ENCODE measurements around the gene SIM2. TPM values are rescaled to one million over a fixed set of nuclear protein-coding genes. Genes with fewer than 3 reads are reported as not detected.

SIM2 gene
- total RNA-seq, 1 experiment from 2014 or later, result 23.9 TPM

DNA sequence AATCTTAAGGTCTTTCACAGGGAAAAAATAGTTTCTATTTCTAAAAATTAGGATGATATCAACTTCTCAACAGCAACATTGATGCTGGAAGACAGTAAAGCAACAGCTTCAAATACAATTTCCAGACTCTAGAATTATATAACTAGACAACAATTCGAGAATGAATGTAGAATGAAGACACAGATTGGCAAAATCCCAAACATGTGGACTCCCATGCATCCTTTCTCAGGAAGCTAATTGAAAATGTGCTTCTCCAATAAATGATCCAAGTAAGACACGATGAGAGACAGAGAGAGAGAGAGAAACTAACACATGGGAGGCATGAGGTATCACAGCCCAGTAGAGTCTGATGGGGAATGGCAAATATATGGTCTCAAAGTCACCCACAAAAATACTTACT is 21.5 kb upstream of the SIM2 start:
- Histone ChIP-seq H3K9me2 (ENCODE audit: insufficient read depth) (no peaks in the 10 kb centered on the region), H2AFZ (ENCODE audit: low read depth, low read length, poor library complexity, severe bottlenecking) (no peak overlapping the region), H3K4me3 (replicated peaks in 1 of 2; ENCODE audit: low read depth in 1 of 2, low read length in 2 of 2) (no peak overlapping the region), H3K27ac (ENCODE audit: low read depth, low read length) (no peak overlapping the region), H3K27me3 (ENCODE audit: insufficient read depth, low read length) (no peaks in the 10 kb centered on the region), H3K4me1 (ENCODE audit: control insufficient read depth in 1 of 2, insufficient read depth in 2 of 2, low read length in 2 of 2) (peaks cover 0 to under 1% of the 10 kb centered on the region in 2 experiments; a peak in 1 of 4 replicates), H3K4me2 (ENCODE audit: low read length) (no peak overlapping the region), H3K36me3 (ENCODE audit: control insufficient read depth in 1 of 2, insufficient read depth in 2 of 2, low read length in 2 of 2) (no peaks in the 10 kb centered on the region), H3K9me3 (ENCODE audit: control insufficient read depth in 1 of 2, insufficient read depth in 1 of 2, low read depth in 1 of 2, low read length in 2 of 2) (peaks cover 0 to 9% of the 10 kb centered on the region in 2 experiments; a peak in 2 of 4 replicates), H3K9ac (ENCODE audit: low read length) (no peak overlapping the region), H3K79me2 (ENCODE audit: insufficient read depth, low read length) (no peaks in the 10 kb centered on the region), H4K20me1 (ENCODE audit: insufficient read depth) (no peaks in the 10 kb centered on the region)
- ChIA-PET POLR2A (interaction anchor here (1.1 kb wide), 1 partner anchor 16 kb away, joined by 4 read pairs; no protein-coding TSS in a partner anchor), RAD21 (ENCODE audit: low non-redundant PET in 1 of 2, low total read pairs in 2 of 2, uncharacterized antibody in 2 of 2, unreplicated experiment in 2 of 2) (no interaction called here), CTCF (no interaction called here)
- no peak for DNase-seq (ENCODE audit: low read depth, low spot score)
- intact Hi-C loops (cut with micrococcal nuclease), result no loop called here
- no peak for ATAC-seq
- no peak for TF ChIP-seq CEBPB (IDR thresholded peaks at IDR 0.05; ENCODE audit: low read depth)
- no TSS peak for BruUV-seq (replicated peaks)

DNA sequence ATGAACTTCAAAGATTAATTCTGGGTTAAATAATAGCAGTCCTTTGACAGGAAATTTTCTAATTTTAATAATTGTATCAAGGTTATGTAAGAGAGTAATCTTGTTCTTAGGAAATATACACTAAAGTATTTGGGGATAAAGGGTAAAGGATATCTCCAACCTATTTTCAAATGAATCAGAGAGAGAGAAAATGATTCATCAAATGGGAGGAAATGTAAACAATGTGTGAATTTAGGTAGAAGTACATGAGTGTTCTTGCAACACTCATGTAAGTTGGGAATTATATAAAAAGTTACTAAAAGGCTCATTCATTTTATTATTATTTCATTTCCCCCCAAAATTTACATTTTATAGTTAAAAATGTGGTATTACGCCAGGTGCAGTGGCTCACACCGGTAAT is 20.4 kb upstream of the SIM2 start:
- ATAC-seq (no peak), DNase-seq (ENCODE audit: low read depth, low spot score) (no peak)
- no peak overlapping the region for H3K27ac ChIP-seq (ENCODE audit: low read depth, low read length)
- peaks cover 0 to 9% of the 10 kb centered on the region in 2 experiments; a peak in 2 of 4 replicates for H3K9me3 ChIP-seq (ENCODE audit: control insufficient read depth in 1 of 2, insufficient read depth in 1 of 2, low read depth in 1 of 2, low read length in 2 of 2)
- intact Hi-C loops (cut with micrococcal nuclease), result no loop called here
- ChIA-PET POLR2A (no interaction called here), RAD21 (ENCODE audit: low non-redundant PET in 1 of 2, low total read pairs in 2 of 2, uncharacterized antibody in 2 of 2, unreplicated experiment in 2 of 2) (no interaction called here), CTCF (no interaction called here)
- no peak overlapping the region for H2AFZ ChIP-seq (ENCODE audit: low read depth, low read length, poor library complexity, severe bottlenecking)
- no peaks in the 10 kb centered on the region for H3K36me3 ChIP-seq (ENCODE audit: control insufficient read depth in 1 of 2, insufficient read depth in 2 of 2, low read length in 2 of 2)
- BruUV-seq (replicated peaks), result no TSS peak
- H3K4me3 ChIP-seq (replicated peaks in 1 of 2; ENCODE audit: low read depth in 1 of 2, low read length in 2 of 2), result no peak overlapping the region
- H3K27me3 ChIP-seq (ENCODE audit: insufficient read depth, low read length), result no peaks in the 10 kb centered on the region
- H3K9ac ChIP-seq (ENCODE audit: low read length), result no peak overlapping the region
- H3K4me2 ChIP-seq (ENCODE audit: low read length), result no peak overlapping the region
- no peaks in the 10 kb centered on the region for H4K20me1 ChIP-seq (ENCODE audit: insufficient read depth)
- H3K9me2 ChIP-seq (ENCODE audit: insufficient read depth), result no peaks in the 10 kb centered on the region
- TF ChIP-seq ZFX (IDR thresholded peaks at IDR 0.05) (no peak), JUND (IDR thresholded peaks at IDR 0.05) (no peak), YY1 (IDR thresholded peaks at IDR 0.05; ENCODE audit: extremely low read depth, insufficient replicate concordance, low read depth, low read length) (no peak), TCF7L2 (IDR thresholded peaks at IDR 0.05; ENCODE audit: borderline replicate concordance, extremely low read depth, insufficient read depth, insufficient read length) (no peak), EZH2phosphoT487 (IDR thresholded peaks at IDR 0.05; ENCODE audit: borderline replicate concordance) (no peak), EGR1 (IDR thresholded peaks at IDR 0.05; ENCODE audit: low read depth) (no peak), POLR2AphosphoS5 (IDR thresholded peaks at IDR 0.05; ENCODE audit: low read depth, low read length) (no peak), CEBPB (IDR thresholded peaks at IDR 0.05; ENCODE audit: low read depth) (no peak), POLR2A (IDR thresholded peaks at IDR 0.05; ENCODE audit: borderline replicate concordance, extremely low read depth, insufficient read depth, insufficient read length) (no peak), SRF (IDR thresholded peaks at IDR 0.05; ENCODE audit: low read depth) (no peak), RAD21 (IDR thresholded peaks at IDR 0.05; ENCODE audit: low read depth) (no peak), EZH2 (IDR thresholded peaks at IDR 0.05) (no peak)
- TF ChIP-seq, protein P1, sequence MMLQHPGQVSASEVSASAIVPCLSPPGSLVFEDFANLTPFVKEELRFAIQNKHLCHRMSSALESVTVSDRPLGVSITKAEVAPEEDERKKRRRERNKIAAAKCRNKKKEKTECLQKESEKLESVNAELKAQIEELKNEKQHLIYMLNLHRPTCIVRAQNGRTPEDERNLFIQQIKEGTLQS (IDR thresholded peaks at IDR 0.05), result no peak
- TF ChIP-seq, protein P2, sequence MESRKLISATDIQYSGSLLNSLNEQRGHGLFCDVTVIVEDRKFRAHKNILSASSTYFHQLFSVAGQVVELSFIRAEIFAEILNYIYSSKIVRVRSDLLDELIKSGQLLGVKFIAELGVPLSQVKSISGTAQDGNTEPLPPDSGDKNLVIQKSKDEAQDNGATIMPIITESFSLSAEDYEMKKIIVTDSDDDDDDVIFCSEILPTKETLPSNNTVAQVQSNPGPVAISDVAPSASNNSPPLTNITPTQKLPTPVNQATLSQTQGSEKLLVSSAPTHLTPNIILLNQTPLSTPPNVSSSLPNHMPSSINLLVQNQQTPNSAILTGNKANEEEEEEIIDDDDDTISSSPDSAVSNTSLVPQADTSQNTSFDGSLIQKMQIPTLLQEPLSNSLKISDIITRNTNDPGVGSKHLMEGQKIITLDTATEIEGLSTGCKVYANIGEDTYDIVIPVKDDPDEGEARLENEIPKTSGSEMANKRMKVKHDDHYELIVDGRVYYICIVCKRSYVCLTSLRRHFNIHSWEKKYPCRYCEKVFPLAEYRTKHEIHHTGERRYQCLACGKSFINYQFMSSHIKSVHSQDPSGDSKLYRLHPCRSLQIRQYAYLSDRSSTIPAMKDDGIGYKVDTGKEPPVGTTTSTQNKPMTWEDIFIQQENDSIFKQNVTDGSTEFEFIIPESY (IDR thresholded peaks at IDR 0.05; ENCODE audit: extremely low read depth, insufficient replicate concordance, low read length), result no peak
- TF ChIP-seq, protein P3, sequence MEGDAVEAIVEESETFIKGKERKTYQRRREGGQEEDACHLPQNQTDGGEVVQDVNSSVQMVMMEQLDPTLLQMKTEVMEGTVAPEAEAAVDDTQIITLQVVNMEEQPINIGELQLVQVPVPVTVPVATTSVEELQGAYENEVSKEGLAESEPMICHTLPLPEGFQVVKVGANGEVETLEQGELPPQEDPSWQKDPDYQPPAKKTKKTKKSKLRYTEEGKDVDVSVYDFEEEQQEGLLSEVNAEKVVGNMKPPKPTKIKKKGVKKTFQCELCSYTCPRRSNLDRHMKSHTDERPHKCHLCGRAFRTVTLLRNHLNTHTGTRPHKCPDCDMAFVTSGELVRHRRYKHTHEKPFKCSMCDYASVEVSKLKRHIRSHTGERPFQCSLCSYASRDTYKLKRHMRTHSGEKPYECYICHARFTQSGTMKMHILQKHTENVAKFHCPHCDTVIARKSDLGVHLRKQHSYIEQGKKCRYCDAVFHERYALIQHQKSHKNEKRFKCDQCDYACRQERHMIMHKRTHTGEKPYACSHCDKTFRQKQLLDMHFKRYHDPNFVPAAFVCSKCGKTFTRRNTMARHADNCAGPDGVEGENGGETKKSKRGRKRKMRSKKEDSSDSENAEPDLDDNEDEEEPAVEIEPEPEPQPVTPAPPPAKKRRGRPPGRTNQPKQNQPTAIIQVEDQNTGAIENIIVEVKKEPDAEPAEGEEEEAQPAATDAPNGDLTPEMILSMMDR (IDR thresholded peaks at IDR 0.05 in 2 of 3, conservative IDR thresholded peaks at IDR 0.05 in 1 of 3; ENCODE audit: borderline replicate concordance in 1 of 3, insufficient read depth in 1 of 3, low read depth in 2 of 3, low read length in 2 of 3), result no peak
- no peaks in the 10 kb centered on the region for H3K79me2 ChIP-seq (ENCODE audit: insufficient read depth, low read length)
- H3K4me1 ChIP-seq (ENCODE audit: control insufficient read depth in 1 of 2, insufficient read depth in 2 of 2, low read length in 2 of 2), result no peaks in the 10 kb centered on the region
